ENCODE results near the gene GALK2.

Gene GALK2

DNA sequence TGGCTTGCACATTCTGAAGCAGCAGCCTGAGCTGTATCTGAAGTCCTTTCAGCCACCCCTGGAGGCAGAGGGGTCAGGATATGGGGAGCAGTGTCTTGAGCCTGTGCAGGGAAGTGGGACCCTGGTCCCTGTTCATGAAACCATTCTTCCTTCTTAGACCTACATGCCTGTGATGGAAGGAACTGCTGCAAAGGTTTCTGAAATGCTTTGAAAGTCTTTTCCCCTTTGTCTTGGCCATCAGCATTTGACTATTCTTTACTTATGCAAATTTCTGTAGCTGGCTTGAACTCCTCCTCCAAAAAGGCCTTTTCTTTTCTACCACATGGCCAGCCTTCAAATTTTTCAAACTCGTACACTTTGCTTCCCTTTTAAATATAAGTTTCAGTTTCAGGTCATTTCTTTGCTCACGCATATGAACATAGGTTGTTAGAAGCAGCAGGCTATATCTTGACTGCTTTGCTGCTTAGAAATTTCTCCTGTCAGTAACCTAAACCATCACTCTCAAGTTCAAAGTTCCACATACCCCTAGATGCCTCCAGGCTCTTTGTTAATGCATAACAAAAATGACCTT lies 62.3 kb downstream of the GALK2 start:
- Histone ChIP-seq H3K36me3 (ENCODE audit: insufficient read depth, low read length) (peaks cover 7% of the 10 kb centered on the region; the same call in 1 of the 2 replicates), H3K27me3 (ENCODE audit: insufficient read depth, low read length, poor library complexity, severe bottlenecking) (peaks cover 10% of the 10 kb centered on the region), H4K20me1 (ENCODE audit: insufficient read depth, low read length, poor library complexity, severe bottlenecking) (no peaks in the 10 kb centered on the region), H3K9ac (ENCODE audit: low read depth, low read length, poor library complexity, severe bottlenecking) (no peak overlapping the region), H3K9me2 (replicated peaks; ENCODE audit: low read depth, low read length) (no peaks in the 10 kb centered on the region), H3K79me2 (ENCODE audit: insufficient read depth, low read length) (no peaks in the 10 kb centered on the region), H3K4me2 (ENCODE audit: low read depth, low read length, poor library complexity, severe bottlenecking) (no peak overlapping the region), H3K4me3 (ENCODE audit: low read length, poor library complexity, severe bottlenecking) (no peak overlapping the region), H2AFZ (ENCODE audit: low read length) (no peak overlapping the region), H3F3A (ENCODE audit: low read depth) (no peaks in the 10 kb centered on the region), H3K9me3 (ENCODE audit: insufficient read depth, low read depth, low read length) (peaks cover 26% of the 10 kb centered on the region), H3K4me1 (ENCODE audit: insufficient read depth, low read length, poor library complexity, severe bottlenecking) (peaks cover 10% of the 10 kb centered on the region)
- no peak for TF ChIP-seq EZH2phosphoT487 (IDR thresholded peaks at IDR 0.05; ENCODE audit: borderline replicate concordance)
- TF ChIP-seq, protein P1, sequence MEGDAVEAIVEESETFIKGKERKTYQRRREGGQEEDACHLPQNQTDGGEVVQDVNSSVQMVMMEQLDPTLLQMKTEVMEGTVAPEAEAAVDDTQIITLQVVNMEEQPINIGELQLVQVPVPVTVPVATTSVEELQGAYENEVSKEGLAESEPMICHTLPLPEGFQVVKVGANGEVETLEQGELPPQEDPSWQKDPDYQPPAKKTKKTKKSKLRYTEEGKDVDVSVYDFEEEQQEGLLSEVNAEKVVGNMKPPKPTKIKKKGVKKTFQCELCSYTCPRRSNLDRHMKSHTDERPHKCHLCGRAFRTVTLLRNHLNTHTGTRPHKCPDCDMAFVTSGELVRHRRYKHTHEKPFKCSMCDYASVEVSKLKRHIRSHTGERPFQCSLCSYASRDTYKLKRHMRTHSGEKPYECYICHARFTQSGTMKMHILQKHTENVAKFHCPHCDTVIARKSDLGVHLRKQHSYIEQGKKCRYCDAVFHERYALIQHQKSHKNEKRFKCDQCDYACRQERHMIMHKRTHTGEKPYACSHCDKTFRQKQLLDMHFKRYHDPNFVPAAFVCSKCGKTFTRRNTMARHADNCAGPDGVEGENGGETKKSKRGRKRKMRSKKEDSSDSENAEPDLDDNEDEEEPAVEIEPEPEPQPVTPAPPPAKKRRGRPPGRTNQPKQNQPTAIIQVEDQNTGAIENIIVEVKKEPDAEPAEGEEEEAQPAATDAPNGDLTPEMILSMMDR (conservative IDR thresholded peaks at IDR 0.05; ENCODE audit: low read length): no peak

DNA sequence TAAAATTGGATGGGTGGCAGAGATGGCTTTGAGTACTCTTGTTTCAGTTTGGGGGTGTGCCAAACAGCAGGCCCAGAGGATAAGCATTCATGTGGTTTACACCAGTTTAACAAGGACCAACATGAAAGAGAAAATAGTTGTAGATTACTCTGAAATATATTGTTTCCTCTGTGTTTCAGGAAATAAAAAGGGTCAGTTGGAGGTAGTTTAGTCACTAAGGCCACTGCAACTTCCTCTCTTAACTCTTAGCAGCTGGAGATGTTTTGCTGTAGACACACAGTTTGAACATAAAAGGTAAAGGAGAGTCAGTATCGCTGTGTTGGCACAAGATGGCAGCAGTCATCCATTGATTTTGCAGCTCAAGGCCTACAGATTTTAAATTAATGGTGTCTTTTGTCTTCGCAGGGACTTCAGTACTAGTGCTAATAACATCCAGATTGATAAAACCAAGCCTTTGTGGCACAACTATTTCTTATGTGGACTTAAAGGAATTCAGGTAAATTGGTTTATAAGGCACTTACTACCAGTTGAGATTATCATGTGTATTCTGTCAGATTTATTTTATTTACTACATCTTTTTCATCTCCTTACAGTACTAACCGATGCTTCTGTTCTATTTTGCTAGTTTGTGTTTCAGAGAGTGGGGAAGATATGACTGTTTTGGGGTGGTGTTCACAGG lies 65.5 kb downstream of the GALK2 start:
- Histone ChIP-seq H3K4me1 (ENCODE audit: insufficient read depth, low read length, poor library complexity, severe bottlenecking) (peaks cover 10% of the 10 kb centered on the region), H2AFZ (ENCODE audit: low read length) (no peak overlapping the region), H3K9me3 (ENCODE audit: insufficient read depth, low read depth, low read length) (peaks cover 15% of the 10 kb centered on the region), H3K9ac (ENCODE audit: low read depth, low read length, poor library complexity, severe bottlenecking) (no peak overlapping the region), H3K4me3 (ENCODE audit: low read length, poor library complexity, severe bottlenecking) (no peak overlapping the region), H3F3A (ENCODE audit: low read depth) (no peaks in the 10 kb centered on the region), H3K4me2 (ENCODE audit: low read depth, low read length, poor library complexity, severe bottlenecking) (peak overlapping the region; percentile 43), H3K9me2 (replicated peaks; ENCODE audit: low read depth, low read length) (no peaks in the 10 kb centered on the region), H3K27me3 (ENCODE audit: insufficient read depth, low read length, poor library complexity, severe bottlenecking) (peaks cover 10% of the 10 kb centered on the region), H4K20me1 (ENCODE audit: insufficient read depth, low read length, poor library complexity, severe bottlenecking) (no peaks in the 10 kb centered on the region), H3K79me2 (ENCODE audit: insufficient read depth, low read length) (no peaks in the 10 kb centered on the region), H3K36me3 (ENCODE audit: insufficient read depth, low read length) (no peaks in the 10 kb centered on the region; the same call in 1 of the 2 replicates)
- TF ChIP-seq EZH2phosphoT487 (IDR thresholded peaks at IDR 0.05; ENCODE audit: borderline replicate concordance): peak; percentile 81; the same call in 1 of the 2 replicates
- TF ChIP-seq, protein P1 (conservative IDR thresholded peaks at IDR 0.05; ENCODE audit: low read length): peak; percentile 89

DNA sequence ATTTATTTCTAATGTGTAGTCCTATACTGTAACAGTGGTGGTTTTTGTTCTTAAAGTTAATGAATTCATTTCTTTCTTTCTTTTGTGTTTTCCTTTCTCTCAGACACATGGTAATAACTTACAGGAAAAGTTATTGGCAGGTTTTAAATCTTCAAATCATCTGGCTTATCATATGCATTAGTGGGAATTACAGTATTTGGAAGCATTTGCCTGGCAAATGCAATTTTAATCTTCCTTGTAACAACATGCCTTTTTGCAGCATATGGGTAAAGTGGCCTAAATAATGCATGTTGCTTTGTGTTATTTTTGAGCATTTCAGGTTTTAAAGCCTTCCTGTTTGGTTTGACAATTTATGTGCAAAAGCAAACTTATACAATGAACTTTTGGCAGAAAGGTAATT lies 66.8 kb downstream of the GALK2 start:
- Histone ChIP-seq H3K27me3 (ENCODE audit: insufficient read depth, low read length, poor library complexity, severe bottlenecking) (peaks cover 9% of the 10 kb centered on the region), H3K4me1 (ENCODE audit: insufficient read depth, low read length, poor library complexity, severe bottlenecking) (peaks cover 10% of the 10 kb centered on the region), H3K4me2 (ENCODE audit: low read depth, low read length, poor library complexity, severe bottlenecking) (no peak overlapping the region), H2AFZ (ENCODE audit: low read length) (no peak overlapping the region), H3K36me3 (ENCODE audit: insufficient read depth, low read length) (no peaks in the 10 kb centered on the region), H3F3A (ENCODE audit: low read depth) (no peaks in the 10 kb centered on the region), H4K20me1 (ENCODE audit: insufficient read depth, low read length, poor library complexity, severe bottlenecking) (no peaks in the 10 kb centered on the region), H3K9me2 (replicated peaks; ENCODE audit: low read depth, low read length) (no peaks in the 10 kb centered on the region), H3K9ac (ENCODE audit: low read depth, low read length, poor library complexity, severe bottlenecking) (no peak overlapping the region), H3K9me3 (ENCODE audit: insufficient read depth, low read depth, low read length) (peaks cover 15% of the 10 kb centered on the region), H3K79me2 (ENCODE audit: insufficient read depth, low read length) (no peaks in the 10 kb centered on the region), H3K4me3 (ENCODE audit: low read length, poor library complexity, severe bottlenecking) (no peak overlapping the region)
- TF ChIP-seq EZH2phosphoT487 (IDR thresholded peaks at IDR 0.05; ENCODE audit: borderline replicate concordance): no peak
- TF ChIP-seq, protein P1 (conservative IDR thresholded peaks at IDR 0.05; ENCODE audit: low read length): no peak

Measured in Loucy (cell line).